ENCODE data around the gene NUP93.

GRCh38 chr16:56715126-56715525 is 14.8 kb upstream of the NUP93 start:
- TF ChIP-seq CTCF (IDR thresholded peaks at IDR 0.05 in 2 of 3, conservative IDR thresholded peaks at IDR 0.05 in 1 of 3; ENCODE audit: borderline replicate concordance in 1 of 3, insufficient read depth in 1 of 3, low read depth in 2 of 3, low read length in 2 of 3) = no peak
- TF ChIP-seq MAX (IDR thresholded peaks at IDR 0.05) = no peak
- TF ChIP-seq JUND (IDR thresholded peaks at IDR 0.05) = no peak
- no peak for TF ChIP-seq POLR2A (IDR thresholded peaks at IDR 0.05; ENCODE audit: borderline replicate concordance, extremely low read depth, insufficient read depth, insufficient read length)
- TF ChIP-seq RAD21 (IDR thresholded peaks at IDR 0.05; ENCODE audit: low read depth) = no peak
- TF ChIP-seq POLR2AphosphoS5 (IDR thresholded peaks at IDR 0.05; ENCODE audit: low read depth, low read length) = no peak
- TF ChIP-seq CEBPB (IDR thresholded peaks at IDR 0.05; ENCODE audit: low read depth) = no peak
- TF ChIP-seq EZH2 (IDR thresholded peaks at IDR 0.05) = no peak
- no peak for TF ChIP-seq YY1 (IDR thresholded peaks at IDR 0.05; ENCODE audit: extremely low read depth, insufficient replicate concordance, low read depth, low read length)
- no peak for TF ChIP-seq ZFX (IDR thresholded peaks at IDR 0.05)
- no peak for TF ChIP-seq SRF (IDR thresholded peaks at IDR 0.05; ENCODE audit: low read depth)

Measured in HCT116 (cell line).